GM21576 (cell line): ENCODE data around the gene IRF8.
"Not testable (repeated sequence)": the region's sequence is repeated elsewhere in the genome, so short reads cannot be mapped to it uniquely, and the experiment has no call there.

Experiments
- ATAC-seq: cut with Tn5 transposase; IDR thresholded peaks from one replicate; pipeline ENCODE4 v1.9.1; 2021; ENCODE audit warnings: mild to moderate bottlenecking, moderate library complexity; ENCODE audit not compliant: unreplicated experiment

Gene IRF8

GRCh38 chr16:85867189-85867588 is 31.8 kb upstream of the IRF8 start:
- ATAC-seq: no peak

- no peak for ATAC-seq
Observed at GRCh38 chr16:85868495-85868894, 30.5 kb upstream of the IRF8 start.

GRCh38 chr16:85869206-85869605 is 29.8 kb upstream of the IRF8 start:
- no peak for ATAC-seq

- no peak for ATAC-seq
Observed at GRCh38 chr16:85869785-85870558, 29.0 kb upstream of the IRF8 start.

GRCh38 chr16:85871756-85872155 is 27.2 kb upstream of the IRF8 start:
- ATAC-seq: no peak

- ATAC-seq: no peak
Observed at GRCh38 chr16:85872734-85873133, 26.2 kb upstream of the IRF8 start.

- no peak for ATAC-seq
Observed at GRCh38 chr16:85873153-85873552, 25.8 kb upstream of the IRF8 start.

- ATAC-seq: not testable (repeated sequence)
Observed at GRCh38 chr16:85874031-85874430, 24.9 kb upstream of the IRF8 start.

- no peak for ATAC-seq
Observed at GRCh38 chr16:85878407-85878806, 20.6 kb upstream of the IRF8 start.

GRCh38 chr16:85878875-85879274 is 20.1 kb upstream of the IRF8 start:
- ATAC-seq: no peak

GRCh38 chr16:85879549-85879948 is 19.4 kb upstream of the IRF8 start:
- ATAC-seq: no peak

- ATAC-seq: peak; percentile 65
Observed at GRCh38 chr16:85879975-85880831, 18.8 kb upstream of the IRF8 start.

GRCh38 chr16:85880861-85881260 is 18.1 kb upstream of the IRF8 start:
- no peak for ATAC-seq

GRCh38 chr16:85881436-85881835 is 17.5 kb upstream of the IRF8 start:
- no peak for ATAC-seq

GRCh38 chr16:85882181-85882810 is 16.7 kb upstream of the IRF8 start:
- no peak for ATAC-seq

- ATAC-seq: no peak
Observed at GRCh38 chr16:85883813-85884212, 15.1 kb upstream of the IRF8 start.

GRCh38 chr16:85884808-85885463 is 14.0 kb upstream of the IRF8 start:
- ATAC-seq: no peak

- no peak for ATAC-seq
Observed at GRCh38 chr16:85885537-85885936, 13.4 kb upstream of the IRF8 start.

- peak; percentile 80 for ATAC-seq
Observed at GRCh38 chr16:85888405-85889331, 10.3 kb upstream of the IRF8 start.
